SK-N-SH (cell line): ENCODE measurements around the gene TPMT. TPM values are rescaled to one million over a fixed set of nuclear protein-coding genes. Genes with fewer than 3 reads are reported as not detected.

Experiments used
- CTCF ChIA-PET: fragments of 300-600, 350-600 bp; formaldehyde crosslinking; extraction: SDS; loops from one replicate; lab custom pipeline; 2021; lab: Yijun Ruan, JAX
- POLR2A ChIA-PET: fragments of 350-600 bp; sonication (Branson Sonifier 250); formaldehyde crosslinking; extraction: SDS; loops from one replicate; lab custom pipeline; 2020; ENCODE audit warnings: antibody characterized with exemption, inconsistent platforms; lab: Yijun Ruan, JAX
- DNase-seq: peaks from one replicate; pipeline ENCODE4 v3.0.0; 2012
- H2AFZ ChIP-seq: fragments of 200-600 bp; sonication (generic); 2 replicates; pipeline ENCODE4 v1.8.1; 2016; ENCODE audit warnings: antibody characterized with exemption, mild to moderate bottlenecking, low read depth
- H3F3A ChIP-seq: fragments of 200-600 bp; sonication (generic); replicated peaks from 2 replicates; pipeline ENCODE3; 2016; ENCODE audit warnings: antibody characterized with exemption, mild to moderate bottlenecking; ENCODE audit not compliant: insufficient read depth
- H3K27ac ChIP-seq, 2 experiments: fragments of 200-500 bp in 1 of 2; fragments of 200-600 bp in 1 of 2; sonication (Bioruptor generic) in 1 of 2; sonication (generic), shearing (Covaris generic) in 1 of 2; 2 replicates each; pipeline versions ENCODE4 v1.5.1 to v1.6.1; 2014 to 2016; ENCODE audit warnings: low read depth in 2 of 2, inconsistent platforms in 1 of 2, low read length in 1 of 2, mild to moderate bottlenecking in 1 of 2, mixed read lengths in 1 of 2
- H3K27me3 ChIP-seq: fragments of 200-600 bp; sonication (generic), shearing (Covaris generic); 2 replicates; pipeline ENCODE4 v1.6.1; 2016; ENCODE audit warnings: mixed run types; ENCODE audit not compliant: insufficient read depth
- H3K36me3 ChIP-seq, 2 experiments: fragments of 200-500 bp in 1 of 2; fragments of 200-600 bp in 1 of 2; sonication (Bioruptor generic) in 1 of 2; sonication (generic) in 1 of 2; replicated peaks in 1 of 2; 2 replicates each; pipeline versions ENCODE3 to v1.5.1; 2014 to 2016; ENCODE audit warnings: low read length in 1 of 2, mild to moderate bottlenecking in 1 of 2; ENCODE audit not compliant: insufficient read depth in 2 of 2, control insufficient read depth in 1 of 2
- H3K4me1 ChIP-seq, 2 experiments: fragments of 200-500 bp in 1 of 2; fragments of 200-600 bp in 1 of 2; sonication (Bioruptor generic) in 1 of 2; sonication (generic), shearing (Covaris generic) in 1 of 2; 2 replicates each; pipeline versions ENCODE4 v1.5.1 to v1.6.1; 2014 to 2016; ENCODE audit warnings: low read depth in 1 of 2, low read length in 1 of 2, mixed run types in 1 of 2; ENCODE audit not compliant: insufficient read depth in 2 of 2, control insufficient read depth in 1 of 2
- H3K4me2 ChIP-seq: fragments of 200-600 bp; sonication (generic), shearing (Covaris generic); 2 replicates; pipeline ENCODE4 v1.6.1; 2017; ENCODE audit warnings: mixed run types
- H3K4me3 ChIP-seq, 2 experiments: fragments of 200-500 bp in 1 of 2; fragments of 200-600 bp in 1 of 2; sonication (Bioruptor generic) in 1 of 2; sonication (generic), shearing (Covaris generic) in 1 of 2; 2 replicates each; pipeline versions ENCODE4 v1.5.1 to v1.8.1; 2014 to 2016; ENCODE audit warnings: low read depth in 2 of 2, inconsistent platforms in 1 of 2, low read length in 1 of 2, mild to moderate bottlenecking in 1 of 2, mixed read lengths in 1 of 2, moderate library complexity in 1 of 2
- H3K79me2 ChIP-seq: fragments of 200-600 bp; sonication (generic); 2 replicates; pipeline ENCODE4 v1.8.1; 2017; ENCODE audit warnings: mild to moderate bottlenecking; ENCODE audit not compliant: insufficient read depth
- H3K9ac ChIP-seq: fragments of 200-600 bp; sonication (generic); 2 replicates; pipeline ENCODE4 v1.6.1; 2017; ENCODE audit warnings: mixed run types
- H3K9me2 ChIP-seq: fragments of 200-600 bp; sonication (generic); 2 replicates; pipeline ENCODE4 v1.6.1; 2017; ENCODE audit warnings: mixed run types
- H3K9me3 ChIP-seq: fragments of 200-600 bp; sonication (generic); 2 replicates; pipeline ENCODE4 v1.6.1; 2017; ENCODE audit warnings: mixed run types, mild to moderate bottlenecking, moderate library complexity
- H4K20me1 ChIP-seq: fragments of 200-600 bp; sonication (generic); 2 replicates; pipeline ENCODE4 v1.6.1; 2017; ENCODE audit warnings: mild to moderate bottlenecking, mixed run types; ENCODE audit not compliant: insufficient read depth
- CHD2 ChIP-seq: fragments of 150-350 bp; IDR thresholded peaks from 2 replicates; pipeline ENCODE4 v1.6.1; 2018; ENCODE audit warnings: low read length; ENCODE audit not compliant: partially characterized antibody
- ELF1 ChIP-seq: IDR thresholded peaks from 2 replicates; pipeline ENCODE4 v1.4.0; 2012
- FOXM1 ChIP-seq: IDR thresholded peaks from 2 replicates; pipeline ENCODE4 v1.4.0; 2012; ENCODE audit warnings: low read depth, mild to moderate bottlenecking
- GATA2 ChIP-seq: sonication (generic); formaldehyde crosslinking; IDR thresholded peaks from 2 replicates; pipeline ENCODE4 v1.5.0; 2020; ENCODE audit warnings: mild to moderate bottlenecking, missing genetic modification reagents
- IRF3 ChIP-seq: fragments of 150-350 bp; IDR thresholded peaks from 2 replicates; pipeline ENCODE4 v1.6.1; 2016; ENCODE audit warnings: mild to moderate bottlenecking, low read depth, low read length
- JUND ChIP-seq: IDR thresholded peaks from 2 replicates; pipeline ENCODE4 v1.4.0; 2012
- MEF2A ChIP-seq: IDR thresholded peaks from 2 replicates; pipeline ENCODE4 v1.4.0; 2012; ENCODE audit warnings: low read depth, borderline replicate concordance
- NRF1 ChIP-seq: IDR thresholded peaks from 2 replicates; pipeline ENCODE4 v1.6.1; 2012; ENCODE audit warnings: low read depth, mild to moderate bottlenecking, low read length
- PBX3 ChIP-seq: IDR thresholded peaks from 2 replicates; pipeline ENCODE4; 2012
- RAD21 ChIP-seq: IDR thresholded peaks from 2 replicates; pipeline ENCODE4 v1.6.1; 2012; ENCODE audit warnings: mild to moderate bottlenecking, low read length
- RFX5 ChIP-seq: IDR thresholded peaks from 2 replicates; pipeline ENCODE4 v1.6.1; 2012; ENCODE audit warnings: mild to moderate bottlenecking, improper control_type of control experiment, low read length
- SIN3A ChIP-seq: IDR thresholded peaks from 2 replicates; pipeline ENCODE4 v1.6.1; 2012; ENCODE audit warnings: low read depth, mild to moderate bottlenecking, low read length, moderate library complexity, borderline replicate concordance
- TAF1 ChIP-seq: IDR thresholded peaks from 2 replicates; pipeline ENCODE4 v1.6.1; 2012; ENCODE audit warnings: low read depth, mild to moderate bottlenecking, low read length, moderate library complexity, borderline replicate concordance
- TCF12 ChIP-seq: IDR thresholded peaks from 2 replicates; pipeline ENCODE4 v1.4.0; 2012
- TEAD4 ChIP-seq: IDR thresholded peaks from 2 replicates; pipeline ENCODE4 v1.4.0; 2012; ENCODE audit warnings: mild to moderate bottlenecking, borderline replicate concordance; ENCODE audit not compliant: insufficient read depth
- WGBS: methylation state at CpG from one replicate; pipeline ENCODE4 v1.1.6; 2017; ENCODE audit warnings: low lambda C conversion rate; 5-methylcytosine and 5-hydroxymethylcytosine counted together
- polyA plus RNA-seq, 3 experiments: library from polyadenylated mRNA; depleted of rRNA; stranded (reverse); fragments of >200 nt; gene quantifications; 2 replicates each; pipeline ENCODE4 v1.2.3, GENCODE V29; 2012
- TF ChIP-seq, protein P1 (sequence below): IDR thresholded peaks from 2 replicates; pipeline ENCODE4 v1.4.0; 2012; ENCODE audit warnings: low read depth, borderline replicate concordance
- TF ChIP-seq, protein P2 (sequence below): IDR thresholded peaks from 2 replicates; pipeline ENCODE4 v1.4.0; 2012; ENCODE audit warnings: low read depth, borderline replicate concordance

Gene TPMT
- polyA plus RNA-seq, 1 of the 3 experiments (the other 2 are of a cell fraction), result 8.1 TPM

DNA sequence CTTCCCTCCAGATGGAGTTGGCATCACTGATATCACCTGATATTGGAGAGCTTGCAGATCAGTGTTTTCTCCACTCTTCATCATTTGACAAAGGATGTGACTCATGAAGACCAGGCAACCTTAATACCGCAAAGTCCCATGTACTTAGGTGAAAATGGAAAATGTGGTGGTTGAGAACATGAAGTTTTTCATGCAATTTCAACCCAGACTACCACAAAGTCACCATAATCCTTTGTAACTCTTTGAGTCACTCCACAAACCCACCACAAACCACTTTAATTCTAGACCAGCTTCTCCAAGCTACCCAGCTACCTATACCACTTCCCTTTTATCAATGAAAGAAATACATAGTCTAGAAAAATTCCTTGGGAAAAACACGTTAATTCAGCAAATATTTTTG lies 39.5 kb downstream of the TPMT start:
- Histone ChIP-seq H2AFZ (no peak overlapping the region), H3K36me3 (no peaks in the 10 kb centered on the region), H3F3A (no peaks in the 10 kb centered on the region), H3K4me2 (no peak overlapping the region), H3K9me3 (no peaks in the 10 kb centered on the region), H3K9ac (no peak overlapping the region), H3K27me3 (no peaks in the 10 kb centered on the region), H3K9me2 (no peaks in the 10 kb centered on the region), H3K79me2 (no peaks in the 10 kb centered on the region), H3K27ac (no peak overlapping the region)
- no peak for DNase-seq
- TF ChIP-seq, protein P1, sequence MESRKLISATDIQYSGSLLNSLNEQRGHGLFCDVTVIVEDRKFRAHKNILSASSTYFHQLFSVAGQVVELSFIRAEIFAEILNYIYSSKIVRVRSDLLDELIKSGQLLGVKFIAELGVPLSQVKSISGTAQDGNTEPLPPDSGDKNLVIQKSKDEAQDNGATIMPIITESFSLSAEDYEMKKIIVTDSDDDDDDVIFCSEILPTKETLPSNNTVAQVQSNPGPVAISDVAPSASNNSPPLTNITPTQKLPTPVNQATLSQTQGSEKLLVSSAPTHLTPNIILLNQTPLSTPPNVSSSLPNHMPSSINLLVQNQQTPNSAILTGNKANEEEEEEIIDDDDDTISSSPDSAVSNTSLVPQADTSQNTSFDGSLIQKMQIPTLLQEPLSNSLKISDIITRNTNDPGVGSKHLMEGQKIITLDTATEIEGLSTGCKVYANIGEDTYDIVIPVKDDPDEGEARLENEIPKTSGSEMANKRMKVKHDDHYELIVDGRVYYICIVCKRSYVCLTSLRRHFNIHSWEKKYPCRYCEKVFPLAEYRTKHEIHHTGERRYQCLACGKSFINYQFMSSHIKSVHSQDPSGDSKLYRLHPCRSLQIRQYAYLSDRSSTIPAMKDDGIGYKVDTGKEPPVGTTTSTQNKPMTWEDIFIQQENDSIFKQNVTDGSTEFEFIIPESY, result no peak
- no peak for TF ChIP-seq PBX3
- no peak for TF ChIP-seq FOXM1
- TF ChIP-seq TEAD4, result no peak
- TF ChIP-seq MEF2A, result no peak
- TF ChIP-seq, protein P2, sequence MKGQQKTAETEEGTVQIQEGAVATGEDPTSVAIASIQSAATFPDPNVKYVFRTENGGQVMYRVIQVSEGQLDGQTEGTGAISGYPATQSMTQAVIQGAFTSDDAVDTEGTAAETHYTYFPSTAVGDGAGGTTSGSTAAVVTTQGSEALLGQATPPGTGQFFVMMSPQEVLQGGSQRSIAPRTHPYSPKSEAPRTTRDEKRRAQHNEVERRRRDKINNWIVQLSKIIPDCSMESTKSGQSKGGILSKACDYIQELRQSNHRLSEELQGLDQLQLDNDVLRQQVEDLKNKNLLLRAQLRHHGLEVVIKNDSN, result no peak
- no peak for TF ChIP-seq RFX5
- TF ChIP-seq, all 33 proteins: peak for 0
- no peaks in the 10 kb centered on the region for H3K4me1 ChIP-seq
- 79% methylated on average over 2 of the region's 2 CpGs for WGBS
- CTCF ChIA-PET, result interaction anchor here (1.3 kb wide), 1 partner anchor 20 kb away, joined by 3 read pairs; no protein-coding TSS in a partner anchor
- no peaks in the 10 kb centered on the region for H4K20me1 ChIP-seq
- no peak overlapping the region for H3K4me3 ChIP-seq
- POLR2A ChIA-PET, result no interaction called here

GRCh38 chr6:18110162-18110561 lies 44.7 kb downstream of the TPMT start:
- no peaks in the 10 kb centered on the region for H3F3A ChIP-seq
- peaks cover 26% of the 10 kb centered on the region; the same call in 1 of the 2 replicates for H3K9me3 ChIP-seq
- POLR2A ChIA-PET, result no interaction called here
- H3K9ac ChIP-seq, result no peak overlapping the region
- no peak for TF ChIP-seq CHD2
- TF ChIP-seq JUND, result no peak
- no peak for TF ChIP-seq RAD21
- TF ChIP-seq PBX3, result no peak
- no peak for TF ChIP-seq NRF1
- TF ChIP-seq SIN3A, result no peak
- no peak for TF ChIP-seq TAF1
- no peak for TF ChIP-seq GATA2 (CRISPR knock-in tag)
- TF ChIP-seq FOXM1, result no peak
- no peak for TF ChIP-seq TCF12
- no peak for TF ChIP-seq IRF3
- TF ChIP-seq ELF1, result no peak
- no peak overlapping the region for H2AFZ ChIP-seq
- no peaks in the 10 kb centered on the region for H3K4me1 ChIP-seq
- H3K9me2 ChIP-seq, result no peaks in the 10 kb centered on the region
- H3K79me2 ChIP-seq, result no peaks in the 10 kb centered on the region
- no peak overlapping the region for H3K4me3 ChIP-seq
- DNase-seq, result no peak
- no peaks in the 10 kb centered on the region for H3K27me3 ChIP-seq
- CTCF ChIA-PET, result no interaction called here
- no peak overlapping the region for H3K27ac ChIP-seq
- H3K4me2 ChIP-seq, result no peak overlapping the region
- no peaks in the 10 kb centered on the region for H4K20me1 ChIP-seq
- H3K36me3 ChIP-seq, result no peaks in the 10 kb centered on the region
